Loucy (cell line): Measurements from ENCODE around the gene TIE1.

ENCODE experiments used
- H2AFZ ChIP-seq: fragments of 200-600 bp; sonication (generic); 2 replicates; pipeline ENCODE4 v1.6.0; 2016; ENCODE audit warnings: antibody characterized with exemption, mild to moderate bottlenecking, low read length, moderate library complexity
- H3F3A ChIP-seq: fragments of 200-600 bp; 2 replicates; pipeline ENCODE4 v1.6.0; 2016; ENCODE audit warnings: antibody characterized with exemption, low read depth, mild to moderate bottlenecking
- H3K27me3 ChIP-seq: fragments of 200-600 bp; sonication (generic); 2 replicates; pipeline ENCODE4 v1.6.1; 2014; ENCODE audit warnings: low read length, mild to moderate bottlenecking; ENCODE audit not compliant: insufficient read depth, poor library complexity, severe bottlenecking
- H3K36me3 ChIP-seq: fragments of 200-600 bp; sonication (generic); 2 replicates; pipeline ENCODE4 v1.6.1; 2016; ENCODE audit warnings: low read length; ENCODE audit not compliant: insufficient read depth
- H3K4me1 ChIP-seq: fragments of 200-600 bp; sonication (generic); 2 replicates; pipeline ENCODE4 v1.5.1; 2014; ENCODE audit warnings: low read length, mild to moderate bottlenecking; ENCODE audit not compliant: insufficient read depth, poor library complexity, severe bottlenecking
- H3K4me2 ChIP-seq: fragments of 200-600 bp; sonication (generic); 2 replicates; pipeline ENCODE4 v1.6.0; 2014; ENCODE audit warnings: antibody characterized with exemption, low read length, low read depth, mild to moderate bottlenecking; ENCODE audit not compliant: poor library complexity, severe bottlenecking
- H3K4me3 ChIP-seq: fragments of 200-600 bp; sonication (generic); 2 replicates; pipeline ENCODE4 v1.5.1; 2014; ENCODE audit warnings: low read length, mild to moderate bottlenecking, mixed read lengths; ENCODE audit not compliant: poor library complexity, severe bottlenecking
- H3K79me2 ChIP-seq: fragments of 200-600 bp; sonication (generic); 2 replicates; pipeline ENCODE4 v1.6.1; 2014; ENCODE audit warnings: low read length; ENCODE audit not compliant: insufficient read depth
- H3K9ac ChIP-seq: fragments of 200-600 bp; sonication (generic); 2 replicates; pipeline ENCODE4 v1.6.0; 2014; ENCODE audit warnings: mild to moderate bottlenecking, low read depth, low read length, moderate library complexity; ENCODE audit not compliant: poor library complexity, severe bottlenecking
- H3K9me2 ChIP-seq: fragments of 200-600 bp; sonication (generic); replicated peaks from 2 replicates; pipeline ENCODE4 v1.6.1; 2016; ENCODE audit warnings: low read depth, low read length, mixed read lengths
- H3K9me3 ChIP-seq: fragments of 200-600 bp; sonication (generic); 2 replicates; pipeline ENCODE4 v1.6.1; 2014; ENCODE audit warnings: mild to moderate bottlenecking, antibody characterized with exemption, low read length, low read depth; ENCODE audit not compliant: insufficient read depth
- H4K20me1 ChIP-seq: fragments of 200-600 bp; sonication (generic); 2 replicates; pipeline ENCODE4 v1.6.0; 2014; ENCODE audit warnings: antibody characterized with exemption, low read length, mild to moderate bottlenecking; ENCODE audit not compliant: insufficient read depth, poor library complexity, severe bottlenecking
- CTCF ChIP-seq: fragments of 200-600 bp; sonication (generic); conservative IDR thresholded peaks from 2 replicates; pipeline ENCODE4 v1.5.1; 2014; ENCODE audit warnings: mild to moderate bottlenecking, antibody characterized with exemption, low read length
- EZH2phosphoT487 ChIP-seq: fragments of 200-600 bp; IDR thresholded peaks from 2 replicates; pipeline ENCODE4 v1.6.1; 2018; ENCODE audit warnings: antibody characterized with exemption, mild to moderate bottlenecking, moderate library complexity, borderline replicate concordance

The TIE1 gene

GRCh38 chr1:43319288-43319687, 18.5 kb downstream of the TIE1 start:
- no peak overlapping the region for H3K4me3 ChIP-seq
- H3K9me3 ChIP-seq, result no peaks in the 10 kb centered on the region
- no peaks in the 10 kb centered on the region for H3K9me2 ChIP-seq
- no peaks in the 10 kb centered on the region for H3K27me3 ChIP-seq
- no peak overlapping the region for H3K9ac ChIP-seq
- H3K4me1 ChIP-seq, result peaks cover 2% of the 10 kb centered on the region
- no peaks in the 10 kb centered on the region for H3K36me3 ChIP-seq
- no peaks in the 10 kb centered on the region for H3K79me2 ChIP-seq
- no peak overlapping the region for H2AFZ ChIP-seq
- TF ChIP-seq CTCF (no peak), EZH2phosphoT487 (no peak)
- no peaks in the 10 kb centered on the region for H3F3A ChIP-seq
- no peak overlapping the region for H3K4me2 ChIP-seq
- H4K20me1 ChIP-seq, result no peaks in the 10 kb centered on the region

- Histone ChIP-seq H3K4me3 (no peak overlapping the region), H3K79me2 (no peaks in the 10 kb centered on the region), H3K9me2 (no peaks in the 10 kb centered on the region), H3K4me2 (no peak overlapping the region), H3K36me3 (no peaks in the 10 kb centered on the region), H3K9me3 (no peaks in the 10 kb centered on the region), H4K20me1 (no peaks in the 10 kb centered on the region), H3K27me3 (no peaks in the 10 kb centered on the region), H3K9ac (no peak overlapping the region), H2AFZ (no peak overlapping the region), H3F3A (no peaks in the 10 kb centered on the region), H3K4me1 (peaks cover 2% of the 10 kb centered on the region)
- TF ChIP-seq CTCF (no peak), EZH2phosphoT487 (no peak)
Observed at GRCh38 chr1:43319766-43320165, 19.0 kb downstream of the TIE1 start.

GRCh38 chr1:43321331-43321891, 20.6 kb downstream of the TIE1 start:
- no peaks in the 10 kb centered on the region for H3K36me3 ChIP-seq

More at GRCh38 chr1:43321331-43321891, 20.6 kb downstream of the TIE1 start:
- Histone ChIP-seq H3K9me3 (no peaks in the 10 kb centered on the region), H3K79me2 (no peaks in the 10 kb centered on the region), H3K9me2 (no peaks in the 10 kb centered on the region), H3K4me3 (no peak overlapping the region), H4K20me1 (no peaks in the 10 kb centered on the region), H3K4me1 (peaks cover 2% of the 10 kb centered on the region), H3K27me3 (no peaks in the 10 kb centered on the region), H2AFZ (no peak overlapping the region), H3F3A (no peaks in the 10 kb centered on the region), H3K4me2 (no peak overlapping the region), H3K9ac (no peak overlapping the region)
- TF ChIP-seq EZH2phosphoT487, result no peak
- no peak for TF ChIP-seq CTCF
